ENCODE measurements around the gene C11orf24. TPM values are rescaled to one million over a fixed set of nuclear protein-coding genes. Genes with fewer than 3 reads are reported as not detected.
"Not testable (repeated sequence)": the region's sequence is repeated elsewhere in the genome, so short reads cannot be mapped to it uniquely, and the experiment has no call there.

The C11orf24 gene
- total RNA-seq, 6 experiments from 2014 or later: 39.4 to 70.9 (median 62.4) TPM

DNA sequence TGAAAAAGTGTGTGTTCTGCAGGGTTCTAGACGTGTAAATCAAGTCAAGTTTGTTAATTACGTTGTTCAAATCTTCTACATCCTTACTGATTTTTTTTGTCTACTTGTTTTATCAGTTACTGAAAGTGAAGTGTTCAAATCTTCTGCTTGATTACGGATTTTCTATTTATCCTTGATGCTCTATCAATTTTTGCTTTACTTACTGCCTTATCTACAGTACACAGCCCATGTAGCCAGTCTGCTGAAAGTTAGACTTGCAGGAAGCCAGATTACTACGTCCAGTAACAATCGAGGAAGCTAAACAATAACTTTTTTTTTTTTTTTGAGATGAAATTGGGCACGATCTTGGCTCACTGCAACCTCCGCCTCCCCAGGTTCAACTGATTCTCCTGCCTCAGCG lies 15.6 kb upstream of the C11orf24 start:
- H3K4me1 ChIP-seq: no peaks in the 10 kb centered on the region
- no peak for TF ChIP-seq POLR2A (IDR thresholded peaks at IDR 0.05)
- TF ChIP-seq, protein P1, sequence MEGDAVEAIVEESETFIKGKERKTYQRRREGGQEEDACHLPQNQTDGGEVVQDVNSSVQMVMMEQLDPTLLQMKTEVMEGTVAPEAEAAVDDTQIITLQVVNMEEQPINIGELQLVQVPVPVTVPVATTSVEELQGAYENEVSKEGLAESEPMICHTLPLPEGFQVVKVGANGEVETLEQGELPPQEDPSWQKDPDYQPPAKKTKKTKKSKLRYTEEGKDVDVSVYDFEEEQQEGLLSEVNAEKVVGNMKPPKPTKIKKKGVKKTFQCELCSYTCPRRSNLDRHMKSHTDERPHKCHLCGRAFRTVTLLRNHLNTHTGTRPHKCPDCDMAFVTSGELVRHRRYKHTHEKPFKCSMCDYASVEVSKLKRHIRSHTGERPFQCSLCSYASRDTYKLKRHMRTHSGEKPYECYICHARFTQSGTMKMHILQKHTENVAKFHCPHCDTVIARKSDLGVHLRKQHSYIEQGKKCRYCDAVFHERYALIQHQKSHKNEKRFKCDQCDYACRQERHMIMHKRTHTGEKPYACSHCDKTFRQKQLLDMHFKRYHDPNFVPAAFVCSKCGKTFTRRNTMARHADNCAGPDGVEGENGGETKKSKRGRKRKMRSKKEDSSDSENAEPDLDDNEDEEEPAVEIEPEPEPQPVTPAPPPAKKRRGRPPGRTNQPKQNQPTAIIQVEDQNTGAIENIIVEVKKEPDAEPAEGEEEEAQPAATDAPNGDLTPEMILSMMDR (IDR thresholded peaks at IDR 0.05): no peak
- WGBS (ENCODE audit: insufficient coverage, low coverage, low lambda C conversion rate, missing lambda C conversion rate): 57% methylated on average over 8 of the region's 8 CpGs

DNA sequence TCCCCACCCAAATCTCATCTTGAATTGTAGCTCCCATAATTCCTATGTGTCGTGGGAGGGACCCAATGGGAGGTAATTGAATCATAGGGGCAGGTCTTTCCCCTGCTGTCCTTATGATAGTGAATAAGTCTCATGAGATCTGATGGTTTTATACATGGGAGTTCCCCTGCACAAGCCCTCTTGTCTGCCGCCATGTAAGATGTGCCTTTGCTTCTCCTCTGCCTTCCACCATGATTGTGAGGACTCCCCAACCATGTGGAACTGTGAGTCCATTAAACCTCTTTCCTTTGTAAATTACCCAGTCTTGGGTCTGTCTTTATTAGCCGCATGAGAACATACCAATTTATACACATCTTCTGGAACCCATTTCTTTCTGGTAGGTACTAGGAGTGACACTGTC lies 12.8 kb upstream of the C11orf24 start:
- H3K36me3 ChIP-seq; H3K4me1 ChIP-seq; ATAC-seq; DNase-seq; H3K27ac ChIP-seq; H3K27me3 ChIP-seq; H3K4me3 ChIP-seq; intact Hi-C loops (cut with DNase I); H3K9me3 ChIP-seq: not testable (repeated sequence)
- WGBS (ENCODE audit: insufficient coverage, low coverage, low lambda C conversion rate, missing lambda C conversion rate): 100% methylated on average over 3 of the region's 3 CpGs

More for the DNA sequence above, 15.6 kb upstream of the C11orf24 start:
- no peak overlapping the region for H3K4me3 ChIP-seq
- intact Hi-C loops (cut with DNase I): no loop called here
- H3K27me3 ChIP-seq: no peaks in the 10 kb centered on the region
- H3K27ac ChIP-seq: no peak overlapping the region
- no peak for DNase-seq
- ATAC-seq: peak in 1 of 4 donors; percentile 30
- no peaks in the 10 kb centered on the region for H3K36me3 ChIP-seq
- H3K9me3 ChIP-seq: no peaks in the 10 kb centered on the region

DNA sequence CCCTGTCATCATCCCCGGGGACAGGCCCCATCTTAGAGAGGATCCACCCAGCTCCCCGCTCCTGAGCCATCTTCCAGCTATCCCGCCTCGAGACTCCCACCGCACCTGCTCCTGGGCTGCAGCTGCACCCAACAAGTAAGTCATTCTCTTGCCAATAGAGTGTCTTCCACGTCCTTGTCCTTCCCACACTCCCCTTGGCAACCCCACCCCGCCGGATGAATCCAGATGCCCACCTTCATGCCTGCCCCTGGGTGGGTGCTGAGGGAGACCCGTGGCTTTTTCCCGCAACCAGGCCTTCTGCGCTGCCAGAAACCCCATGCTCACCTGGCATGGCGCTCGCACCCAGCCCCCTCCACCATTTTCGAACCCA lies 11.1 kb upstream of the C11orf24 start:
- Histone ChIP-seq H3K4me3 (no peak overlapping the region), H3K4me1 (no peaks in the 10 kb centered on the region), H3K9me3 (no peaks in the 10 kb centered on the region), H3K27me3 (no peaks in the 10 kb centered on the region), H3K27ac (no peak overlapping the region), H3K36me3 (no peaks in the 10 kb centered on the region)
- DNase-seq (no peak), ATAC-seq (peak in 1 of 4 donors; percentile 12)
- TF ChIP-seq, protein P1 (IDR thresholded peaks at IDR 0.05): no peak
- TF ChIP-seq POLR2A (IDR thresholded peaks at IDR 0.05): no peak
- intact Hi-C loops (cut with DNase I): no loop called here
- 97% methylated on average over 12 of the region's 14 CpGs for WGBS (ENCODE audit: insufficient coverage, low coverage, low lambda C conversion rate, missing lambda C conversion rate)

DNA sequence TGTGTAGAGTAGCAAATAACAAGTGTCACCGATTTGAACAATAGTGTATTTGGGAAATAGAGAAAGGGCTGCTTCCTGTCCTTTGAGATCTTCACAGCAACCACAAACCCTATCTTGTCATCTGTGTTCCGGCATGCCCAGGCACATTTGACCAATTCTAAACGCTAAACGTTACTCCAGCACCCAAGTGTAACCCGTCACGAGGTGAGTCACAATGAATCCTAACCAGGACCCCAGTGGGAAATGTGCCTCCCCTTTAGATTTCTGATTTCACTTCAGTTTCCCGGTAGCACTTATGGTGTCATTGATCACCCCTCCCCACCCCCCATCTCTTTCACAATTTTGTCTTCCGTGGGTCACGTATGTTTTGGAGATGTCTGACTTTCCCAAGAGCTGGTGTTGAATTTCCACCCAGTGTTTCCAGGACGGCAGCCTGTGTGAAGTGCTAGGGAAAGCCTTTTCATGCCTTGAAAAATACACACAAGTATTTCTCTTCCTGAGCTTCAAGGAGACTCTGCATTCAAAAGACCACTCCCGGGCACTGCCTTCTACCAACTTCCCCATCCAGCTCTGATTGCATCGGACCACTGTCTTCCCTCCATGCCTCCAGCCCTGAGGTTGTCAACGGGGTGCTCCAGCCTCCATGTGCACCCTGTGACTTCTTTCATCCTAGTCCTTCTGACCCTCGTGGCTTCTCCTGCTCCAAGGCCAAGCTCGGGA lies 10.5 kb upstream of the C11orf24 start:
- WGBS (ENCODE audit: insufficient coverage, low coverage, low lambda C conversion rate, missing lambda C conversion rate): 35% methylated on average over 10 of the region's 15 CpGs
- intact Hi-C loops (cut with DNase I): no loop called here
- no peak for TF ChIP-seq POLR2A (IDR thresholded peaks at IDR 0.05)
- TF ChIP-seq, protein P1 (IDR thresholded peaks at IDR 0.05): no peak
- no peaks in the 10 kb centered on the region for H3K36me3 ChIP-seq
- H3K9me3 ChIP-seq: no peaks in the 10 kb centered on the region
- ATAC-seq (peak in 3 of 4 donors; percentile 16 to 42 (median 19)), DNase-seq (no peak)
- H3K4me3 ChIP-seq: no peak overlapping the region
- H3K27ac ChIP-seq: no peak overlapping the region
- H3K27me3 ChIP-seq: no peaks in the 10 kb centered on the region
- H3K4me1 ChIP-seq: no peaks in the 10 kb centered on the region

DNA sequence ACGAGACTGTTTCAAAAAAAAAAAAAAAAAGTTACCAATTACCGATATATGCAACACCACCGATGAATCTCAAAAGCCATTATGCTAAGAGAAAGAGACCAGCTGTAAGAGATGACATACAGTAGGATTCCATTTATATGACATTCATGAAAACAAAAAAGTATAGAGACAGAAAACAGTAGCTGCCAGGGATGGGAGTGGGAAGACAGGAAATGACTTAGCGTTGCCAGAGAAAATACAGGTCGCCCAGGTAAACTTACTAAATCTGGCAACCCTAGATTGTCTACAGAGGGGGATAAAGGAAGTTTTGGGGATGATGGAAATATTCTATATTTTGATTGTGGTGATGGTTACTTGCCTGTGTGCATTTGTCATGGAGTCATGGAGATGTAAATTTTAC lies 7.9 kb upstream of the C11orf24 start:
- H3K36me3 ChIP-seq: no peaks in the 10 kb centered on the region
- H3K27ac ChIP-seq: no peak overlapping the region
- ATAC-seq (no peak), DNase-seq (no peak)
- no peak overlapping the region for H3K4me3 ChIP-seq
- H3K27me3 ChIP-seq: no peaks in the 10 kb centered on the region
- no peaks in the 10 kb centered on the region for H3K9me3 ChIP-seq
- intact Hi-C loops (cut with DNase I): no loop called here
- no peak for TF ChIP-seq POLR2A (IDR thresholded peaks at IDR 0.05)
- TF ChIP-seq, protein P1 (IDR thresholded peaks at IDR 0.05): no peak
- H3K4me1 ChIP-seq: peaks cover 0 to 9% (median 4%) of the 10 kb centered on the region in 4 donors
- WGBS (ENCODE audit: insufficient coverage, low coverage, low lambda C conversion rate, missing lambda C conversion rate): 77% methylated on average over 5 of the region's 5 CpGs

All from right lobe of liver (tissue), 6 donors.